DMS153 (cell line): ENCODE results near the gene TMEM218.

Experiments
- DNase-seq: peaks from one replicate; lab custom pipeline; 2025; lab: John Stamatoyannopoulos, UW

The TMEM218 gene

GRCh38 chr11:125053167-125053566 lies 58.3 kb downstream of the TMEM218 start:
- no peak for DNase-seq

- no peak for DNase-seq
Observed at GRCh38 chr11:125052047-125052446, 59.4 kb downstream of the TMEM218 start.

- no peak for DNase-seq
Observed at GRCh38 chr11:125049164-125049792, 62.1 kb downstream of the TMEM218 start.
